Measurements from ENCODE around the gene STK25. TPM values are rescaled to one million over a fixed set of nuclear protein-coding genes. Genes with fewer than 3 reads are reported as not detected.

Gene STK25
- total RNA-seq, 1 donor from 2014 or later = 95.5 TPM

- no peak for DNase-seq (ENCODE audit: low spot score)
These were observed 13.0 kb downstream of the STK25 start for GRCh38 chr2:241495172-241496002.

- no peak for DNase-seq (ENCODE audit: low spot score)
These were observed 14.0 kb downstream of the STK25 start for GRCh38 chr2:241494311-241494908.

DNA sequence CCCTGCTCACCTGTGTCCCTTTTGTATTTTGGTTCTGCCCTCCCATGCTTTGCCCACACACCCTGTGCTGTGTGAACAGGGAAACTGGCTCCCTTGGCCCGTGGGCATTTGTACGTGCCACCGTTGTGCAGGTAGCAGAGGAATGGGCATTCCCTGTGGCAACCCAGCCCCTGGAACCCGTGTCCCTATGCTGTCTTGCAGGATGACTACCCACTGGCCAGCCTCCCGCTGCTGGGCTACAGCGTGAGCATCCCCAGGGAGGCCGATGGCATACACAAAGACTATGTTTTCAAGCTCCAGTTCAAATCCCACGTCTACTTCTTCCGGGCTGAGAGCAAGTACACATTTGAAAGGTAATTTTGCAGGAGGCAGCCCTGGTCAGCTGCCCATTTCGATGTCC is 15.3 kb downstream of the STK25 start:
- DNase-seq (ENCODE audit: low spot score) = no peak

GRCh38 chr2:241492174-241492565 is 16.2 kb downstream of the STK25 start:
- DNase-seq (ENCODE audit: low spot score) = no peak

- DNase-seq (ENCODE audit: low spot score) = no peak
These were observed 16.7 kb downstream of the STK25 start for GRCh38 chr2:241491549-241492173.

DNA sequence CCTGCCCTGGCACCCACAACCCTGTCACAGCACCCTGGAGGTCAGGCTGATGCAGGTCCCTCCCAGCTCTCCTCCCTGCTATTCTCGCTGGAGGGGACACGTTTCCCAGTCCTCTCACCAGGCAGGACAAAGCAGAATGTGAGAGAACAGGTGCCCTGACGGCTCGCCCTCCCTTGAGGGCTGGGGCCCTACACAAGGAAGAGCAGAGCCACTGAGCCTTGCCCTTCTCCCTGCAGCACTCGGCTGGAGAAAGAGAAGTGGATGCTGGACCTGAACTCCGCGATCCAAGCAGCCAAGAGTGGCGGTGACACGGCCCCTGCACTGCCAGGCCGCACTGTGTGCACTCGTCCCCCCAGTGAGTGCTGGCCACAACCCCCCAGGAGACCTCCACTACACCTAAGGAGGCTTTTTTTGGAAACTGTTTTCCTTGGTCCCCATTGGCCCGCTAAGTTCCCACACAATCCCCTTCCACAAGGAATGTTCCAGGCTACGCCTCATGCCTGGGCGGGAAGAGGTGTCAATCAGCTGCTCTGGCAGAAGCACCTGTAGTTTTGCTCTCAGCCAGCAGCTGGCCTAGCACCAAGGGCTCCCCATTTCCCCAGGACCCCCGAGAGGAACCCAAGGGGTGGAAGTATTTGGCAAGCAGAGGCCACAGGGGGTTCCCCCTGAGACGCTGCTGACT is 17.4 kb downstream of the STK25 start:
- DNase-seq (ENCODE audit: low spot score) = no peak

DNA sequence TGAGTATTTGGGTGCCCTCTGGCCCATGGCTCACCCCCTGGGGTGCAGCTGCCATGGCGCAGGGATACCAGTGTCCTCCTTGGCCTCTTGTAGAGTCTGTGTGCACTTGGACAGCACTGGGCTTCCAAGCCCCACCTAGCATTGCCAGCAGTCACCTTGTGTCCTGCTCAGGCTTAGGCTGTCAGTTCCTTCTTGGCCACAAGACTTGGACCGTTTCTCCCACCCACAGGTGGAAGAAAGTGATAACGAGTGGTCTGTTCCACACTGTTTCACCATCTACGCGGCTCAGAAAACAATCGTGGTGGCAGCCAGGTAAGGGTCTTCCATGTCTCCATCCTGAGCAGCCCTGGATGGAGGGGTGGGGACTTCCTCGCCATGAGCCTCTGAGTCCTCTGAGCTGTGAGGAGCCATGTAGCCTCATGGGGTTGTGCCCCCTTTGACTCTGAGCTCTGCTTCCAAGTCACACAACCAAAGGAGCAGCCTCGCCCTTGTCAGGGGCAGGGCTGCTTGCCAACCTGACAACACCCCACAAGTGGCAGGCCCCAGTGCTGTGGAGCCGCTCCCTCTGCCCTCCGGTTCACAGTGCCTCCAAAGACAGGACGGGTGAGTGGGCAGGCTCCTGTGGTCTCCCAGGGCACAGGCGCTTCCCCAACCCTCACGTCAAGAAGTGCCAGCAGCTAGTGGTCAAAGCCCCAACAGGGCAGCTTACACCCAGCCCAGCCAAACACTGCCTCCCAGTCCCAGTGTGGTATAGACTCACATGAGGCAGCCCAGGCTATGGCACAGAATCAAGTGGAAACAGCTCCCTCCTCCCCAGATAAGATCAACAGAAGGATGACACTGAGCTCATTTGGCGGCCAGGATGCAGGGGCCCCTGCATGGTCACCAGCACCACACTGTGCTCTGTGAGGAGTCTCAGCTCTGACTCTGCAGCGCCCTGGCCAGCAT is 18.4 kb downstream of the STK25 start:
- DNase-seq (ENCODE audit: low spot score) = no peak

DNA sequence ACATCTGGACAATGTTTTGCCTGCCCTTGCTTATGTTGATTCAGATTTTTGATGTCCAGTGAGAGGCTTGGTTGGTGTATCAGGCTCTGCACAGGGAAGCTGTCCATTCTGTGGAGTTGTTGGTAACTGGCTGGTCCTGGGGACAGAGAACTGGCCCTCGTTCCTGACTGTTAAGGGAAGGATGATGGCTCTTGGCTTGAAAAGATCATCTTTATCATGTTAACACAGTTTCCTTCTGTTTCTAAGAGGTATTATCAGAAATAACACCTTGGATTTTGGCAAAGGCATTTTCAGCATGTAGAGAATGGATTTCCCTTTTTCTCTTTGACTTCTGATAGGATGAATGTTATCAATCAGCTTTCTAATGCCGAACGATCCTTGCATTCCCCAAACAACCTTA is 19.3 kb downstream of the STK25 start:
- no peak for DNase-seq (ENCODE audit: low spot score)

- no peak for DNase-seq (ENCODE audit: low spot score)
These were observed 23.0 kb downstream of the STK25 start for GRCh38 chr2:241485172-241485911.

GRCh38 chr2:241483305-241483704 is 25.1 kb downstream of the STK25 start:
- DNase-seq (ENCODE audit: low spot score) = no peak

- no peak for DNase-seq (ENCODE audit: low spot score)
These were observed 26.0 kb downstream of the STK25 start for GRCh38 chr2:241482126-241482955.

GRCh38 chr2:241481687-241482086 is 26.7 kb downstream of the STK25 start:
- no peak for DNase-seq (ENCODE audit: low spot score)

DNA sequence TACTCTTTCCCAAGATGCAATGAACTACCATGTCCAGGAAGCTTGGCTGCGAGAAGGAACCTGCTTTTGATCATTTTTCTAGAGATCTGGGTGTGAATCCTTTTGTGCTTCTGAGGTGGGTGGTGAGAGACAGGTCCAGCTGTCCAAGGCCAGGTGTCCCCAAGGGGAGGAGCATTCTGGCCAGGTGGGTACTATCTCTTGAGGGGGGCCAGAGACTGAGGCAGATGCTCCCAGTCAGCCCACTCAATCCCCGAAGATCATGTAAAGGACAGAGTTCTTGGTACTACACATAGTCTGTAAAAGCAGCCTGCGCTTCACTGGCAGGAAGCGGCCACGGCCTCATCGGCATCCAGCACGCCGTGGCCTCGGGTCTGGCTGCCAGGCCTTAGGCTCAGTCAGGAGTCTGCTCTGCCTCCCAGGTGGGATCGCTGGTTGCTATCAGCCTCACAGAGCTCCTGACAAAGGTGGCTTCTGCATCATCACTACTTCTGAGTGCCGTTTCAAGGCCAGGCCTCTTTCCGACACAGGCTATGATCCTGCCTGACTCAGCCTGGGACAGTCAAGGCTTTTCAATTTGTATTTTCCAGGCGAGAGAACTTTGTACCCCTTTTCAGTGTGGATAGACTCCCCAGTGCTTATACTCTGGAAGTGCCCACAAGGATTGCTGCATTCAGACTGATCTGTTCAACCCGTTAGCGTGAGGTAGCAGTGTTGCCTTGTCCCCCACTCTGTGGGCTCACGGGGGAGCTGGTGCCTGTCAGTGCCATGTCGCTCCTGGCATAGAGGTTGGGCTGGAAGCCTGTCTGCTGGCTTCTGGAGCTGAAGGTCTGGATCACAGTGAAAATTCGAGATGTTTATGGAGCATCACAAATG is 29.1 kb downstream of the STK25 start:
- DNase-seq (ENCODE audit: low spot score) = no peak

GRCh38 chr2:241478166-241478565 is 30.2 kb downstream of the STK25 start:
- DNase-seq (ENCODE audit: low spot score) = no peak

GRCh38 chr2:241475267-241475666 is 33.1 kb downstream of the STK25 start:
- DNase-seq (ENCODE audit: low spot score) = no peak

DNA sequence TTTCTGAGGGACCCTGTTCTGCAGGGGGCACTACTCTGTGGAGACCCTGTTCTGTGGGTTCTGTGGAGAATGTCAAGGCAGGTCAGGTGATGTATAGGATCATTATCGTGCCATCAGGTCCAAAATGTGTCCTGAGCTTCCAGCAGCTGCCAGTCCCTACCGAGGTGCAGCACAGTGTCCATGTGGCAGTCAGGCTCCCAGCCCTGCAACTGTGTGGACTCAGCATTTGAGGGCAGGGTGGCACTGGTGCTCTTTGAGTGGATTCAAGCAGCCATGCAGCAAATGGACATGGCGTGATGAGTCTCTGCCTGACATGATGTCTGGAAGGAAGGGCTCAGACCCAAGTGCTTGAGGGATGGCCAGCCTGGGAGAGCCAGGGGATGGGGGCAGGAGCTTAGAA is 35.0 kb downstream of the STK25 start:
- DNase-seq (ENCODE audit: low spot score) = no peak

DNA sequence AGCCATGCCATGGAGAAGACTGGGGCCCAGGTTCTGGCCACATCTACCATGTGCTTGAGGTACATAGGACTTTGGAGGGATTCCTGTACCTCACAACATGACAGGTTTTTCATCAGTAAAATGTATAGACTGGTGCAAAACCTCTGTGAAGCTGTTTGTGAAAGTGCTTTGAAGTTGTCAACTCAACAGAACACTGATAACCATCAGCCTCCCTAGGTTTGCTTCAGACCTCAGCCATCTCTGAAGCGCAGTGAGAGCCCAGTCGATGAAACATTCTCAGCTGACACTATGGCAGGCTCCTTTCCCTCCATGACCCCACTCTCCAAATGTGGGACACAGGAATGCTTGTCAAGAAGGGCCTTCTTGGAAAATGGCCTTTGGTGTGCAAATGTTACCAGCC is 38.6 kb downstream of the STK25 start:
- no peak for DNase-seq (ENCODE audit: low spot score)

- DNase-seq (ENCODE audit: low spot score) = no peak
These were observed 40.0 kb downstream of the STK25 start for GRCh38 chr2:241468476-241468781.

Measured in mesenteric fat pad (tissue), 1 donor.